ENCODE data around the gene TAS2R46. TPM values are rescaled to one million over a fixed set of nuclear protein-coding genes. Genes with fewer than 3 reads are reported as not detected.

TAS2R46 gene
- total and polyA plus RNA-seq, 2 donors (not counting 3 experiments of a cell fraction or from before 2014, with no cell fraction given) = 0.14 to 1.4 TPM

DNA sequence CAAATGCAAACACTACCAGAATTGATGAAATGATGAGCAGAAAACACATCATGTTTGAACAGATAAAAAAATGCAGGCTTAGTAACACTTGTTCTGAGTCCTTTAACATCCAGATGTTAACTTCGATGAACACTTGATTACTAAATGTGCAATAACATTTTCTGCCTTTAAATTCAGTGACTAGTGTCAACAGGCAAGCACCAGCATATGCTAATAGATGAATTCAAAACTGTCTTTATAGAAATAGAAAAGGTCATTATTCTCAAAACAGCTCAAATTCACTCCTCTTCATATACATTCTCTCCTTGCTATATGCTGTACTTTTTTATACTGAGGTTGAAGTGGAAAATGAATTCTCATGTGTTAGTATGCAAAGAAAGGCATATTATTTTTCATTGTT is 39.6 kb downstream of the TAS2R46 start, which contains the start of gene TAS2R19:
Gene TAS2R19 (minus strand): TSS at position 101 of the 400 bp plus-strand sequence. CDS start 49 bp downstream, at position 52.
- intact Hi-C loops (cut with micrococcal nuclease) = no loop called here
- no peak within 1 kb of the TSS for H2AFZ ChIP-seq (ENCODE audit: low read depth, low read length)
- H3K27ac ChIP-seq (ENCODE audit: insufficient read depth, low read depth, low read length) = no peak within 1 kb of the TSS
- no peaks in the 10 kb centered on the region for H3K27me3 ChIP-seq (ENCODE audit: control insufficient read depth in 2 of 2, insufficient read depth in 2 of 2, low read length in 2 of 2)
- ChIA-PET CTCF (no interaction called here), POLR2A (no interaction called here)
- BruUV-seq (replicated peaks) = no TSS peak
- H3K4me1 ChIP-seq (ENCODE audit: control insufficient read depth, extremely low read depth, insufficient read depth, low read length) = no peaks in the 10 kb centered on the region
- dilution Hi-C loops (cut with MboI; ENCODE audit: extremely low pct_ligation_motif_present, low sequenced_read_pairs) = no loop called here
- H3K9ac ChIP-seq (replicated peaks; ENCODE audit: extremely low read depth, insufficient read depth, low read length) = no peak within 1 kb of the TSS
- FAIRE-seq = no peak
- H3K4me2 ChIP-seq (ENCODE audit: insufficient read depth, low read length) = no peak within 1 kb of the TSS
- H3K9me1 ChIP-seq (replicated peaks; ENCODE audit: control insufficient read depth, extremely low read depth, insufficient read depth, low read length) = no peaks in the 10 kb centered on the region
- H3K9me3 ChIP-seq (replicated peaks; ENCODE audit: control insufficient read depth, insufficient read depth, low read length) = no peaks in the 10 kb centered on the region
- no peak for DNase-seq (ENCODE audit: low read depth, low spot score)
- no peaks in the 10 kb centered on the region for H3K36me3 ChIP-seq (ENCODE audit: control insufficient read depth in 2 of 2, extremely low read depth in 1 of 2, insufficient read depth in 2 of 2, low read length in 2 of 2)
- H3K79me2 ChIP-seq (ENCODE audit: control insufficient read depth, insufficient read depth, low read length) = no peaks in the 10 kb centered on the region
- TF ChIP-seq, protein P1, sequence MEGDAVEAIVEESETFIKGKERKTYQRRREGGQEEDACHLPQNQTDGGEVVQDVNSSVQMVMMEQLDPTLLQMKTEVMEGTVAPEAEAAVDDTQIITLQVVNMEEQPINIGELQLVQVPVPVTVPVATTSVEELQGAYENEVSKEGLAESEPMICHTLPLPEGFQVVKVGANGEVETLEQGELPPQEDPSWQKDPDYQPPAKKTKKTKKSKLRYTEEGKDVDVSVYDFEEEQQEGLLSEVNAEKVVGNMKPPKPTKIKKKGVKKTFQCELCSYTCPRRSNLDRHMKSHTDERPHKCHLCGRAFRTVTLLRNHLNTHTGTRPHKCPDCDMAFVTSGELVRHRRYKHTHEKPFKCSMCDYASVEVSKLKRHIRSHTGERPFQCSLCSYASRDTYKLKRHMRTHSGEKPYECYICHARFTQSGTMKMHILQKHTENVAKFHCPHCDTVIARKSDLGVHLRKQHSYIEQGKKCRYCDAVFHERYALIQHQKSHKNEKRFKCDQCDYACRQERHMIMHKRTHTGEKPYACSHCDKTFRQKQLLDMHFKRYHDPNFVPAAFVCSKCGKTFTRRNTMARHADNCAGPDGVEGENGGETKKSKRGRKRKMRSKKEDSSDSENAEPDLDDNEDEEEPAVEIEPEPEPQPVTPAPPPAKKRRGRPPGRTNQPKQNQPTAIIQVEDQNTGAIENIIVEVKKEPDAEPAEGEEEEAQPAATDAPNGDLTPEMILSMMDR (IDR thresholded peaks at IDR 0.05; ENCODE audit: extremely low read depth in 1 of 2, insufficient read depth in 1 of 2, low read depth in 1 of 2, low read length in 2 of 2) = no peak
- TF ChIP-seq POLR2A (IDR thresholded peaks at IDR 0.05; ENCODE audit: low read depth, low read length) (no peak), MYC (IDR thresholded peaks at IDR 0.05; ENCODE audit: low read depth, low read length) (no peak), EZH2 (IDR thresholded peaks at IDR 0.05; ENCODE audit: borderline replicate concordance, low read depth, low read length, severe bottlenecking) (no peak), POLR2AphosphoS5 (IDR thresholded peaks at IDR 0.05; ENCODE audit: insufficient read depth, low read depth, low read length) (no peak)
- H3K4me3 ChIP-seq (replicated peaks in 1 of 3; ENCODE audit: insufficient read depth in 1 of 3, low read depth in 1 of 3, low read length in 3 of 3) = no peak within 1 kb of the TSS
- no peaks in the 10 kb centered on the region for H4K20me1 ChIP-seq (replicated peaks; ENCODE audit: control insufficient read depth, extremely low read depth, insufficient read depth, low read length)

DNA sequence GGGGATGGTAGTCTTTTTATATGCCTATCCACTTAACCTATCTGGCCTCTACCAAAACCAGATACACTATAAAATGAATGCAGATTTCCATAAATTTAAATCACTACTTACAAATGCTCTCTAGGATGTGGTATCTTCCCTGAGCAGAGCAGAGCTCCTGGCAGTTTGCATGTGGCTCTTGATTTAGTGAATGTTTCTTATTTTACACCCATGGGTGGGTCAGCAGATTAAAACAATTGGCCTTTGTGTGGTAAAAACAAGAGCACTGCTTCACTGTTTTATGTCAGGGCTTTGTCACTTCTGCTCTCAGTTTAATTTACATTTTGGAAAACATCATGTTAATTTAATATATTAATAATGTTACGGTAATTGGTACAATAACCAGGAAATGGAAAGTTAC is 45.2 kb downstream of the TAS2R46 start:
- intact Hi-C loops (cut with micrococcal nuclease) (loop anchor here (5.0 kb wide), 1 partner anchor 155 kb away; the partner anchor contains the start of gene SMIM10L1), dilution Hi-C loops (cut with MboI; ENCODE audit: extremely low pct_ligation_motif_present, low sequenced_read_pairs) (no loop called here)
- no peak overlapping the region for H3K4me3 ChIP-seq (replicated peaks in 1 of 3; ENCODE audit: insufficient read depth in 1 of 3, low read depth in 1 of 3, low read length in 3 of 3)
- no peaks in the 10 kb centered on the region for H4K20me1 ChIP-seq (replicated peaks; ENCODE audit: control insufficient read depth, extremely low read depth, insufficient read depth, low read length)
- TF ChIP-seq MYC (IDR thresholded peaks at IDR 0.05; ENCODE audit: low read depth, low read length) = no peak
- no peak for TF ChIP-seq EZH2 (IDR thresholded peaks at IDR 0.05; ENCODE audit: borderline replicate concordance, low read depth, low read length, severe bottlenecking)
- TF ChIP-seq, protein P2, sequence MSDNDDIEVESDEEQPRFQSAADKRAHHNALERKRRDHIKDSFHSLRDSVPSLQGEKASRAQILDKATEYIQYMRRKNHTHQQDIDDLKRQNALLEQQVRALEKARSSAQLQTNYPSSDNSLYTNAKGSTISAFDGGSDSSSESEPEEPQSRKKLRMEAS (IDR thresholded peaks at IDR 0.05; ENCODE audit: insufficient read depth, insufficient read length) = no peak
- no peak for TF ChIP-seq JUN (IDR thresholded peaks at IDR 0.05; ENCODE audit: borderline replicate concordance, insufficient read depth, insufficient read length, low read depth)
- TF ChIP-seq, protein P1 (IDR thresholded peaks at IDR 0.05; ENCODE audit: extremely low read depth in 1 of 2, insufficient read depth in 1 of 2, low read depth in 1 of 2, low read length in 2 of 2) = no peak
- TF ChIP-seq FOS (IDR thresholded peaks at IDR 0.05; ENCODE audit: borderline replicate concordance, insufficient read depth, low read length) = no peak
- TF ChIP-seq POLR2AphosphoS5 (IDR thresholded peaks at IDR 0.05; ENCODE audit: insufficient read depth, low read depth, low read length) = no peak
- no peak for TF ChIP-seq POLR2A (IDR thresholded peaks at IDR 0.05; ENCODE audit: low read depth, low read length)
- TF ChIP-seq GATA2 (IDR thresholded peaks at IDR 0.05; ENCODE audit: insufficient read depth, insufficient read length, low read depth, low read length) = no peak
- no peaks in the 10 kb centered on the region for H3K79me2 ChIP-seq (ENCODE audit: control insufficient read depth, insufficient read depth, low read length)
- ChIA-PET CTCF (no interaction called here), POLR2A (no interaction called here)
- no TSS peak for BruUV-seq (replicated peaks)
- no peak overlapping the region for H3K27ac ChIP-seq (ENCODE audit: insufficient read depth, low read depth, low read length)
- no peak overlapping the region for H2AFZ ChIP-seq (ENCODE audit: low read depth, low read length)
- H3K4me1 ChIP-seq (ENCODE audit: control insufficient read depth, extremely low read depth, insufficient read depth, low read length) = peaks cover 13% of the 10 kb centered on the region
- no peak overlapping the region for H3K9ac ChIP-seq (replicated peaks; ENCODE audit: extremely low read depth, insufficient read depth, low read length)
- H3K27me3 ChIP-seq (ENCODE audit: control insufficient read depth in 2 of 2, insufficient read depth in 2 of 2, low read length in 2 of 2) = no peaks in the 10 kb centered on the region
- no peak overlapping the region for H3K4me2 ChIP-seq (ENCODE audit: insufficient read depth, low read length)
- no peaks in the 10 kb centered on the region for H3K9me1 ChIP-seq (replicated peaks; ENCODE audit: control insufficient read depth, extremely low read depth, insufficient read depth, low read length)
- FAIRE-seq (no peak), DNase-seq (ENCODE audit: low read depth, low spot score) (no peak)
- no peaks in the 10 kb centered on the region for H3K36me3 ChIP-seq (ENCODE audit: control insufficient read depth in 2 of 2, extremely low read depth in 1 of 2, insufficient read depth in 2 of 2, low read length in 2 of 2)
- no peaks in the 10 kb centered on the region for H3K9me3 ChIP-seq (replicated peaks; ENCODE audit: control insufficient read depth, insufficient read depth, low read length)
